GM19467 (cell line): Measurements from ENCODE around the gene LRRC59.
"Not testable (repeated sequence)": the region's sequence is repeated elsewhere in the genome, so short reads cannot be mapped to it uniquely, and the experiment has no call there.

Experiments
- ATAC-seq: cut with Tn5 transposase; IDR thresholded peaks from one replicate; pipeline ENCODE4 v1.9.1; 2021; ENCODE audit warnings: mild to moderate bottlenecking, moderate library complexity; ENCODE audit not compliant: unreplicated experiment

Gene LRRC59

DNA sequence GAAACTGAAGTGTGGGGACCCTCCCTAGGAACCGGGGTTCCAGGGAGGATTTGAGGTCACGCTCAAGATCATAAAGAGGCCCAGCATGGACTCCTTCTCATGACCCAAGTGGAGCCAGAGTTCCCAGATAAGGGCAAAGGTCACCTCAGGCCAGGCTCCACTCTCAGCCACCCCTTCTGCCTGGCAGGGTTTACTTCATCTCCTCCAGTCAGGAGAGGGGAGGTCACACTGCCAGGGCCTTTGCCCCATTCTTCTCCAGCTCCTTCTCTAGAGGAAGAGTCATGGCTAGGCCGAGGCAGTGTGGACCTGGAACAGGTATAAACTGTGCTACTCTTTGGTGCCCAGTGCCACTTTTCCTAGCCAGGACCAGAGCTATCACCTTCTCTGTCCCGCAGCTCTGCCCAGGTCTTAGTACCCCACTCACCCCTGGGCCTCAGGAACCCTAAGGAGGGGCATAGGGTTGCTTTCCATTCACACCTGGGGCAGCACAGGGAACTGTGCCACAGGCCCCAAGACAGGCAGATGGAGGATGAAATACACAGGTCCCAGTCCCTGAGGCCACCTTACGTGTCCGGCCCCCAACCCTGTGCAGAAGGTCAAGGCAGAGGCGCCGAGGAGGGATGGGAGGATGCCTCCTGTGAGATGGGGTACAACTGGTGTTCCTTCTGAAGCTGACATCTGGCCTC is 27.8 kb upstream of the LRRC59 start:
- no peak for ATAC-seq

DNA sequence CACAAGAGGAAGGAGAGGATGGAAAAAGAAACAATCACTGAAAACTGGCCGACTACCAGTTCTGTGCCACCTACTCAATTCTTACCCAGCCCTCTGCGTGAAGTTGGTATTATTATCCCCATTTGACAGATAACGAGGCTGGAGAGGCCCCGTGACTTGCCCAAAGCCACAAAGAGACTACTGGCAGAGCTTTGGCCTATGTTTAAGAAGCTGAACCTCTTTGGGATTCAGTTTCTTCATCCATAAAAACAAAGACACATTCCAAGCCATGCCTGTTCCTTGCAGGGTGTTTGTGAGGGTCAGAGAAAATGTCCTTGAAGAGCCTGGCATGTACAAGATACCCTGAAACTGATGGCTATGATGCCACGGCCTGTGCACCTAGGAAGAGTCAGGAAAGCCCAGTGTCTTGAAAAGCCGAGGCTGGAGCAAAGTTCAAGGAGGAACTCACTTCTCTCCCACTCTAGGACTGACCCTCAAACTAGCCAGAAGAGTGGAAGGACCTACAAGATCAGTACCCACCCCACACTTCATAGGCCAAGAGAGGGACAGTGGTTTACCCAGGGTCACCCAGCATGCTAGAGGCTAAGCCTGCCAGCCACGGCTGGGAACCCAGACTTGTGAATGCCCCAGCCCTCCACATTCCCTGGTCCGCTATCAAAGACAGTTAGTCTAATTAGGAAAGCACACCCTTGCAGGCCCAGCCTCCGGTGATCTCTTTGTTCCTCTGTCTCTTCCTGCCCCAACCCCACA is 27.1 kb upstream of the LRRC59 start:
- no peak for ATAC-seq

DNA sequence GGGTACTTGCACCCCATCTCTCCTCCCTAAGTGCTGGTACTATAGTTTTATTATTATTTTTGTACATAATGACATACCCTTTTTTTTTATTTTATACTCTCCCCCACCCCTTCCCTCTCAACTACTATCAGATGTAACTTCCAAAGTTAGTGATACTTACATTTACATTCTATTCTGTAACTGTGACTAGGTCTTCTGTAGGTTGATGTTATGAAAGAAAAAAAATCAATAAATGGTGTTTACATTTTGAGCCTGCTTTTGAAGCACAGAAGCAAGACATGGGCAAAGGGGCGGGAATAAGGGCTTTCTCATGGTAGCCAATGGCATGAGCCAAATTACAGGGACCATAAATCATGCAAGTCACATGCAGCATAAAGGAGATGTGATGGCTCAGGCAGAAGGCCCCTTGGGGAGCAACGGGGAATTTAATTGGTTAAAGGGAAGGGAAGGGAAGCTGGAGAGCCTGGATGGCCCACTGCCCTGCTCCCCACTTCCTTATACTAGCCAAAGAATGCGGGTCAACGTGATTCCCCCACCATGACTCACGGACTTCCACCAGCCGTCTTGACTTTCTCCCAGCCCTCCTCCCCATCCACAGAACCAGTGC is 26.3 kb upstream of the LRRC59 start:
- ATAC-seq = no peak

DNA sequence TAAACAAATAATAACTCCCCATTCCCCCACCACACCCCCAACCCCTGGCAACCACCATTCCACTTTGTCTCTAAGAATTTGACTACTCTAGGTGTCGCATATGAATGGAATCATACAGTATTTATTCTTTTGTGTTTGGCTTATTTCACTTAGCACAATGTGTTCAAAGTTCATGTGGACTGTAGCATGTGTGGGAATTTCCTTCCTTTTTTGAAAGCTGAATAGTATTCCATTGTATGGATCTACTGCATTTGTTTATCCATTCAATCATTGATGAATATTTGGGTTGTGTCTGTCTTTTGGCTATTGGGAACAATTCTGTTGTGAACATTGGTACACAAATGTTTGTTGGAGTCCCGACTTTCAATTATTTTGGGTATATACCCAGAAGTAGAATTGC is 25.4 kb upstream of the LRRC59 start:
- ATAC-seq = no peak

DNA sequence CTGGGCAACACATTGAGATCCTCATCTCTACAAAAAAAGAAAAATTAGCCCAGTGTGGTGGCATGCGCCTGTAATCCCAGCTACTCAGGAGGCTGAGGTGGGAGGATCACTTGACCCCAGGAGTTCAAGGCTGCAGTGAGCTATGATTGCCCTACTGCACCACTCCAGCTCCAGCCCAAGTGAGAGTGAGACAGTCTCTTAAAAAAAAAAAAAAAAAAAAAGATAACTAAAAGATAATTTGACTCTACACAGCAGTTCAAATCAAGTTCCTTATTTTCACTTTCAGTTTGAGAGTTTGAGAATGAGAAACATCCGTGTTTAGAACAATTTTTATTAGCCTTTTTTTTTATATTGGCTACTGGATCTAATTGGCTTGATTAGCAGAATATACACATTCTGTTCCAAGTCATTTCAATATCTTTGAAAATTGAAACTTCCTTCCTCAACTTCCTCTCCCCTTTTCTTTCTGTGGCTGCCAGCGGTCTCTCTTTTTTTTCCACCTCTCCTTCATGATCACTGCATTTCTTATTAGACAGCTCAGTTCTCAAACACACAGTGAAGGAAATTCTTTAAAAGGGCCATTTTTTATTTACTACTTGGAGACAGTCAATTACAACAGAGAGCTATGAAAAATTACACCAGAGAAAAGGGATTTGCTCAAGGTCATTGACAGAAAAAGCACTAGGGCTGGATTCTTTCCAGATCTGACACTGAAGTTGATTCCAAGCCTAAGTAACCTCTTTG is 24.2 kb upstream of the LRRC59 start:
- no peak for ATAC-seq

DNA sequence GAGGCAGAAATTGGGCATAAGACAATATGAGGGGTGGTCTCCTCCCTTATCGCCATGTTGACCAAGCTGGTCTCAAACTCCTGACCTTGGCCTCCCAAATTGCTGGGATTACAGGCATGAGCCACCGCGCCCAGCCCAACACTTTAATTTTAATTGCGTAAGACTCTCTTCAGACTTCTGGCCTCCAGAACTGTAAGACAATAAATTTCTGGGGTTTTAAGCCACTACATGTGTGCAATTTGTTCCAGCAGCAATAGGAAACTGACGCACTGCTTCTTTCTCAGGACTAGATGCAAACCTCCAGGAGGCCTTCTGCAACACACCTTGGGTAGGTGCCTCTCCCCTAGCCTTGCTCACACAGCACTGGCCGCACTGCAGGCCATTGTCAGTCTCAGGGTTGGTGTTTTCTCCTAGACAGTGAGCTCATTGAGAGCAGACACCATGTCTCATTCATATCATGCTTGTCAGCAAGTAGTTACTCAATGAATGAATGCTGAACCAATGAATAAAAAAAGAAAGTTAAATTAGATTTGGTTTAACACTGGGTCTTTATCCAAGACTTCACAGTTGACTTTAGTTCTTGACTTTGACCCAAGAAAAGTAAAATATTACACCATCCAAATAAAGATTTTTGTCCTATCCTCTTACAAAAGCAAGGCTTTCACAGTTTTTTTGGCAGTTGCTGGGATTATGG is 23.2 kb upstream of the LRRC59 start:
- no peak for ATAC-seq

DNA sequence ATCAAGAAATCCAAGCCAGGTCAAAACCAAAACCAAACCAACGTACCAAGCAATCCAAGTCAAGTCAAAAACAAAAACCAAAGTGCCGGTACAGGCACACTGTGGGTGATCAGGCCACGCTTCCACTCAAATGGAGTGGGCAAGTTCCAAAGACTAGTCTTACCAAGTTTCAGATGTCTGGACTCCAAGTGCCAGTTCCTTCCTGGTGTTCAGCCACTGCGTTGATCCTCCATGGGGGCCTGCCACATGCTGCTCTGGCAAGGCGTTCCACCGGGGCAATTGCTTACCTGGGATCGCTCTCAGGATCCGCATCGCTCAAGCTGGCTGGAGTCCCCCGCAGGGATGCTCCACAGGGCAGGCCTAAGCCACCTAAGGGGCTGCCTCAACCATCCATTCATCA is 22.3 kb upstream of the LRRC59 start:
- ATAC-seq = not testable (repeated sequence)

DNA sequence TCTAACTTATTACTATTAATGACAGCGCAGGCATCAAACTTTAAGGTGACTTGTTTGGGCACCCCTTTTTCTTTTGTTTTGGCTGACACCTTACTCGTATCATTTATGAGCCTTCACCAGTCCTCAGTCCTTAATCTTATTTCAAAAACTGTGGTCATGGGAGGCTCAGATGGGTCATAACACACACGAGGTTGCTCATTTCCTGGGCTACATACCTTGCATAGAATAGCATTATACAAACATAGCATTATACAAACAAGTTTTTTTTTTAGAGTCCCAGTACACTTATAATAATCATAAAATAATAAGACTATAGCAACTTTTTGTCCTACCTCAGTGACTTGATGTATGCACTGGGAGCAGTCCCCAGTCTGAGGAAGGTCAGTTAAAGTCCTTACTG is 17.5 kb upstream of the LRRC59 start:
- ATAC-seq = no peak

DNA sequence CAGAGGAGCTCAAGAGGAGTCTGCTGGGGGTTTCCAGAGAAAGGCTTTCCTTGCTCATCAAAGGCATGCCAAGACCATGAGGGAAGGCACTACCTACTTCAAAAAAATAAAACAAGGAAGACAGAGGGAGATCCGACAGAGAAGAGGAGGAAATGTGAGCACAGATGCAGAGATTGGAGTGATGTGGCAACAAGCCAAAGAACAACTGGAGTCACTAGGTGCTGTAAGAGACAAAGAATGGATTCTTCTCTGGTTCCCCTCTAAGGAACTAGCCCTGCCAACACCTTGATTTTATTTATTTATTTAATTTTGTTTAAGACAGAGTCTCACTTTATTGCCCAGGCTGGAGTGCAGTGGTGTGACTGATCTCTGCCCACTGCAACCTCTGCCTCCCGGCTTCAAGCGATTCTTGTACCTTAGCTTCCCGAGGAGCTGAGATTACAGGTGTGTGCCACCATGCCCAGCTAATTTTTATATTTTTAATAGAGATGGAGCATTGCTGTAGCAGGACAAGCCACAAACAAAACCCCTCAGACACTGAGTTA is 14.9 kb upstream of the LRRC59 start:
- no peak for ATAC-seq

DNA sequence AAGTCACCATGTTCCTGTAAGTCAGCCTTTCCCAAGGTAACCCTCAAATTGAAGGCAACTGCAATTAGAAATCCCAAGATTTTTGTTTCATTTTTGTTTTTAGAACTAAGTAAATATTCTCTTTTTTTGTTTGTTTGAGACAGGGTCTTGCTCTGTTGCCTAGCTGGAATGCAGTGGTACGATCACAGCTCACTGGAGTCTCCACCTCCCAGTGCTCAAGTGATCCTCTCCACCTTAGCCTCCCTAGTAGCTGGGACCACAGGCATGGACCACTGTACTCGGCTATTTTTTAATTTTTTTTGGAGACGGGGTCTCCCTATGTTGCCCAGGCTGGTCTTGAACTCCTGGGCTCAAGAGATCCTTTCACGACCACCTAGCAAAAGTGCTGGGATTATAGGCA is 10.6 kb upstream of the LRRC59 start:
- no peak for ATAC-seq

DNA sequence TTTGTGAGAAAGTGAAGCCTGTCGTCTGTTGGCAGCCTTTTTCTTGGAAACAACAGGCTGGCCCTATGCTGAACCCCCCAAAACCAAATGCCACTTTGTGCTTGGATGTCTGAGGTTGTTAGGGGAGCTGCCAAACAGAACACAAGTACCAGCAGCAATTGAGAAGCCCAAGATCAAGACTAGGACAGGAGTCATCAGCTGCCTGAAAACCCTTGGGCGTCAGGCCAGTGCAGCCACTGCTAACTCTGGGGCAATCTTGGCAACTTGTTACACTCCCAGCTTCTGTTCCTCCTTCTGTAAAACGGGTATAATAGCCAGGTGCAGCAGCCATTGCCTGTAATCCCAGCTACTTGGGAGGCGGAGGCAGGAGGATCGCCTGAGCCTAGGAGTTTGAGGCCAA is 9.3 kb upstream of the LRRC59 start:
- no peak for ATAC-seq

DNA sequence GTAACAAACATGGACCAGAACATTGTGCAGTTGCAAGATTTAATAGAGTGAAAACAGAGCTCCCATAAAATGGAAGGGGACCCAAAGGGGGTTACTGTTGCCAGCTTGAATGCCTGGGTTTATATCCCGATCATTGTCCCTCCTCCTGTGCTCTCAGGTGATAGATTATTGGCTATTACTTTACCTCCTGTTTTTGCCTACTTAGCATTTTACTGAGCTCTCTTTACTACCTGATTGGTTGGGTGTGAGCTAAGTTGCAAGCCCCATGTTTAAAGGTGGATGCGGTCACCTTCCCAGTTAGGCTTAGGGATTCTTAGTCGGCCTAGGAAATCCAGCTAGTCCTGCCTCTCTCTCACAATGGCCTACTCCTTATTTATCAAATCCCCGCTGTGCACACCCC is 8.0 kb upstream of the LRRC59 start:
- not testable (repeated sequence) for ATAC-seq

DNA sequence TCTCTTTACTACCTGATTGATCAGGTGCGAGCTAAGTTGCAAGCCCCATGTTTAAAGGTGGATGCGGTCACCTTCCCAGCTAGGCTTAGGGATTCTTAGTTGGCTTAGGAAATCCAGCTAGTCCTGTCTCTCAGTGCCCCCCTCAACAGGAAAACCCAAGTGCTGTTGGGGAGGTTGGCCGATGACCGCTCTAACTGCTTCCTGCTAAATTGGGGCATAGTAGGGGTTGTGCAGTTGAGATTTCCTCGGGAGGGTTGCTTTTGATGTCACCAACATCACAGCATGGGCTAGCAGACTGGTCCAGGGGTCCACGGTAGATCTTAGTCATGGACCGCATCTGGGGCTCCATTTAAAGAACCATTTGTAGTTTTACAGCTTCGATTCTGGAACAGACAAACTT is 2.3 kb upstream of the LRRC59 start:
- ATAC-seq = not testable (repeated sequence)

DNA sequence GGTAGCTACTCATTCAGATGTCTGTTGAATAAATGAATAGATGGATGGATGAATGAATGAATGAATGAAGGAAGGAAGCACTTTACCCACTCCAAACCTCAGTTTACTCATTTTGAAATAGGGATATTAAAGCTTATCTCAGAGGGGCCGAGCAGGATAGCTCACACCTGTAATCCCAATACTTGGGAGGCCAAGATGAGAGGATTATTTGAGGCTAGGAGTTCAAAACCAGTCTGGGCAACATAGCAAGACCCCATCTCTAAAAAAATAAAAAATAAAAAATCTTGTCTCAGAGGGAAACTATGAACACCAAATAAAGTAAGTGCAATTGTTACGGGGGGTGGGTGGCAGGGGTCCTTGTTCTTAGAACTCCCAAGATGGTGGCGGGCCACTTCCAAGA is 1.3 kb upstream of the LRRC59 start:
- not testable (repeated sequence) for ATAC-seq

DNA sequence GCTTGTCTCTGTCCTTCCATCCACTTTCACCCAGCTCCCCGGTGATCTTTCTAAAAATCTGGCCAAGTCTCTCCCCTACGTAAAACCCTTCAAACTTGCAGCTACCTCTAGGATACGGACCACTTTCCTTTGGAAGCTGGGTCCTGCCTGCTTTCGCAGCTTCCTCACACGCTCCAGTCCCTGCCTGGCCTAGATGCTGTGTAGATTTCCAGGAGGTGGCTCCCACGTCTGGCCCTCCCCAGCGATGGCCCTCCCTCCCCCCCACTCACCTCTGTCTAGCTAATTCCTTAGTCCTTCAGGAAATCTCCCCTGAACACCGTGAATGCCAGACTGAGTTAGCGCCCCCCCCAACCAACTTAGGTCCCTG is 579 bp upstream of the LRRC59 start:
- ATAC-seq = no peak

DNA sequence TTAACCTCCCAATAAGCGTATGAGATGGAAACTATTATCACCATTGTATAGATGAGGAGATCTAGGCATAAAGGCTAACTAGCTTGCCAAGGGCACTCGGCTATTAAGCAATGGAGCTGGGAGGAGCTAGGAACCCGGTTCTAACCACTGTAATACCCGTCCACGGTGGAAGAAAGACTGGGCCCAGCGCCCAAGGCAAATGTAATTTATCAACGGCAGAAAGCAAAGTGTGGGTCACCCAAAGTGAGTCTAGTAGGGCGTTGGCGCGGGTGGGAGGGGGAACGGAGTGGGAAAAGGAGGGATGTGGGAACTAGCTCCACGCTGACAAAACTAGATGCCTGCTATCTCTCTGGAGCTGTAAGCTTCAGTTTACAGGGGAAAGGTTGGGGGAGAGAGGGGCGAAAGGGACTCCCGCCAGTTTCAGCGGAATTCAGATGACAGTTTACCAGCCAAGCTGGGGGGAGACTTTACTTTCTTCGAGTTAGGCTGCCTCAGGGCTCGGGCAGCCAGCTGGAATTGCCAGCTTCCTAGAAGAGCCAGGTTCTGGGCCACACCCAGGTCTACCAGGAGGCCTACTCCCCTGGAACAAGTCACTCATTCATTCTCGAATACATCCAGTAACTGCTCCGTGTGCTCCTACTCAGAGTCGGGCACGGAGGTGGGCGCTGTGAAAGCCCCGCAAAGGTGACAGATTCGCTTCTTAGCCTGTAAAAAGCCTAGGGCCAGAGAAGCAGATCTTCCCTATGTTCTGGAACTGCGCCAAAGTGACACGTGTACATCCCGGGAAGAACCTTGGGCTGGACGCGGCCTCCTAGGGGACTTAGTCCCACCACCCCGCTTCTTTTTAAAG is 837 bp downstream of the LRRC59 start:
- no peak for ATAC-seq

DNA sequence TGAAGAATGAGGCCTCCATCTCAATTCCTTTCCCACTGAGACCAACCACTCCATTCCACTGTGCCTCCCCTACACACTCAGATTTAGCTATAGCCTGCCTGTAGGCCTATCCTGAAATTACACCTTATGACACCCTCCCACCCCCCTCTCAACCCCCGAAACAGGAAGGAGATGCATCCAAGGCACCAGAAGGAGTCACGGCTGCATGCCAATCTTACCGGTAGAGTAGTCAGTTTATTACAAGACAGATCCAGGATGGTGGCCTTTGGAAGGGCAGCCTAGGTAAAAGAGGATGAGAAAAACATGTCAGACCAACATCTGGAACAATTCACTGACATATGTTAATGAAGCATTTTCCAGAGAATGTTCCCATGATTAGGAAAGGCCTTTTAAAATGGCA is 2.6 kb downstream of the LRRC59 start:
- ATAC-seq = no peak

DNA sequence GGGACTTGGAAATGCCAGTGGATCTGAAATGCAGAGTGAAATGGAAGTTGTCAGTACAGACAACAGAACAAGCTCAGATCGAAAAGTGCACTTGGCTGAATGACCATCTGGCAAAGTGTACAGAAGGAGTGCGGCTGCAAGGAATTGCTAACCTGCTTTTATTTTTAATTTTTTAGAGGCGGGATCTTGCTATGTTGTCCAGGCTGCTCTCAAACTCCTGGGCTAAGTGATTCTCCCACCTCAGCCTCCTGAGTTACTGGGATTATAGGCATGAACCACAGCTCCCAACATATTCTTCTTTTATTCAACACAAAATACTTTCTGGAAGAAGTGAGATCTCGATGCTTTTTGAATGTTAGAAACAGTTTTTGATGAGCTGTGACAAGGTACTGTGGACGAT is 3.6 kb downstream of the LRRC59 start:
- ATAC-seq = no peak

DNA sequence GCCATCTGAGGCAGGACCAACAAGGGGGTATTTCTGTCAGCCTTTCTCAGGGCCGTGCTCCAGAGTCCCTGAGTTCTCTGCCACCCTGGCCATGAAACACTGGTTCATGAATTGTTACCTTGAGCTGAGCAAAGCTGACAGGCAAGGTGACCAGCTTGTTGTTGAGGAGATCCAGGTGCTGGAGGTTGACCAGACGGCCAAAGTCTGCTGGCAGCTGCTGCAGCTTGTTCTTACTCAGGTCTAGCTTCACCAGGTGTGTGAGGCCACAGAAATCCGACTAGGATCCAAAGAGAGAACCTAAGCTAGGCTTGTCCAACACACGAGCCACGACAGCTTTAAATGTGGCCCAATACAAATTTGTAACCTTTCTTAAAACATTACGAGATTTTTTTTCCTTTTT is 4.7 kb downstream of the LRRC59 start:
- ATAC-seq = no peak

DNA sequence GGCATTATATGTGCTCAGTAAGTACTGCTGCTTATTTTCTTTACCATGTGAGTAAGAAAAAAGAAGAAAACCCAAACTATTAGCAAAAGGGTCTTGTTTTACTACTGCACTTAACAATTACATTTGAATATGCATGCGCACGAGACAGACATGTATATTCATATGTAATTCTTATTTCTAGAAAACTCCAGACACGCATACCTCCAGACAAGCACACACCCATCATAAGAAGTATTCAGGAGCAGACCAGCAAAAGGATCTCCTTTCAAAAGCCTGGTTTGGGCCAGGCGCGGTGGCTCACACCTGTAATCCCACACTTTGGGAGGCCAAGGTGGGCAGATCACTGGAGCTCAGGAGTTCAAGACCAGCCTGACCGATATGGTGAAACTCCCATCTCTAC is 7.8 kb downstream of the LRRC59 start:
- no peak for ATAC-seq
